Endodermal cell (in vitro differentiated cells): Measurements from ENCODE around the gene ISG20. TPM values are rescaled to one million over a fixed set of nuclear protein-coding genes. Genes with fewer than 3 reads are reported as not detected.

Experiments used
- DNase-seq: peaks from one replicate; pipeline ENCODE4 v3.0.0-alpha.2; 2017
- H3K27ac ChIP-seq: 2 replicates; pipeline ENCODE4 v1.5.1; 2013; ENCODE audit warnings: mild to moderate bottlenecking, low read depth, low read length, moderate library complexity
- H3K27me3 ChIP-seq: 2 replicates; pipeline ENCODE4 v1.6.1; 2013; ENCODE audit warnings: mild to moderate bottlenecking, low read length, moderate library complexity; ENCODE audit not compliant: insufficient read depth, control insufficient read depth, poor library complexity, severe bottlenecking
- H3K36me3 ChIP-seq: 2 replicates; pipeline ENCODE4 v1.7.0; 2013; ENCODE audit warnings: mild to moderate bottlenecking, low read length, moderate library complexity; ENCODE audit not compliant: control insufficient read depth, insufficient read depth
- H3K4me1 ChIP-seq: one replicate; pipeline ENCODE4 v1.7.0; 2013; ENCODE audit warnings: low read length; ENCODE audit not compliant: control insufficient read depth, insufficient read depth
- H3K4me3 ChIP-seq: 2 replicates; pipeline ENCODE4 v1.5.1; 2013; ENCODE audit warnings: mild to moderate bottlenecking, low read length, moderate library complexity
- H3K9ac ChIP-seq: 2 replicates; pipeline ENCODE4 v1.6.1; 2013; ENCODE audit warnings: mild to moderate bottlenecking, low read length, moderate library complexity; ENCODE audit not compliant: poor library complexity, severe bottlenecking; ENCODE audit errors: extremely low read depth
- H3K9me3 ChIP-seq: 2 replicates; pipeline ENCODE4 v1.6.1; 2013; ENCODE audit warnings: mild to moderate bottlenecking, low read length, moderate library complexity; ENCODE audit not compliant: control insufficient read depth
- H3K27ac Mint-ChIP-seq: 2 replicates; pipeline ENCODE4 v1.8.0; 2020; ENCODE audit warnings: mixed read lengths
- H3K27me3 Mint-ChIP-seq: 2 replicates; pipeline ENCODE4 v1.8.0; 2021; ENCODE audit warnings: mild to moderate bottlenecking, mixed read lengths; ENCODE audit not compliant: insufficient read depth
- H3K36me3 Mint-ChIP-seq: 2 replicates; pipeline ENCODE4 v1.8.0; 2020; ENCODE audit warnings: low read depth, mixed read lengths
- H3K4me1 Mint-ChIP-seq: 2 replicates; pipeline ENCODE4 v1.8.0; 2020; ENCODE audit warnings: mixed read lengths
- H3K4me3 Mint-ChIP-seq: 2 replicates; pipeline ENCODE4 v1.8.0; 2020; ENCODE audit warnings: mild to moderate bottlenecking, moderate library complexity, mixed read lengths
- H3K9me3 Mint-ChIP-seq: 2 replicates; pipeline ENCODE4 v1.8.0; 2020; ENCODE audit warnings: mild to moderate bottlenecking, mixed read lengths
- WGBS, 2 experiments: methylation state at CpG; one replicate each; pipeline versions ENCODE4 v1.1.5 to v1.1.7; 2013; ENCODE audit warnings: missing lambda C conversion rate in 2 of 2, mixed read lengths in 1 of 2; ENCODE audit not compliant: insufficient coverage in 1 of 2, insufficient read length in 1 of 2; 5-methylcytosine and 5-hydroxymethylcytosine counted together
- total RNA-seq, 2 donors: library from RNA; stranded (reverse); fragmentation: NEBNext Ultra II Directional in 1 of 2; extraction: Animal tissue kit (Norgen Biotek cat#: 25700) in 1 of 2; gene quantifications; 2 replicates in 1 of 2; 3 replicates in 1 of 2; pipeline ENCODE4 v1.2.1, GENCODE V29; 2021
- TF ChIP-seq, protein P1 (sequence below): fragments of 200-600 bp; sonication (generic); conservative IDR thresholded peaks from 2 replicates; pipeline ENCODE4 v1.5.0; 2021; ENCODE audit warnings: antibody characterized with exemption, mild to moderate bottlenecking

The ISG20 gene
- total RNA-seq, 2 donors from 2014 or later: 9.3 to 11.4 TPM

- peak overlapping the region; percentile 55 for H3K4me3 Mint-ChIP-seq
- H3K36me3 Mint-ChIP-seq: peaks cover 37% of the 10 kb centered on the region
- DNase-seq: peak; percentile 75
Observed at GRCh38 chr15:88606070-88606794, 32.6 kb upstream of the ISG20 start.

DNA sequence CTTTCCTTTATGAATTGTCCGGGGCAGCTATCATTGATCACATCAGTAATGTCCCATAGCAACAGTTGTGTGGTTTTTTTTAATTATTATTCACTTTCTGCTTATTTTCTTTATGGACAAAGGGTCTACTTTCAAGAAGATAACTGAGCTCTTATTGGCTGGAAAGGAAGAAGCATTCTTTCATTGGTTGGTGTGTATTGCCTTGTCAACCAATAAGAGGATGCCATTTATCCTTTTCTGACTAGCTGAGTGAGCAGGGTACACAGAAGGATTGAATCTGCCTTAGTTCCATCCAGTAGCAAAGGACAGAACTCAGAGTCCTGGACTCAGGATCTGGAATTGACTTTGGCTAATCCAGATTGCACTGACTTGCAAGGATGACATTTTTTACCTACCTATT, 30.9 kb upstream of the ISG20 start:
- no peaks in the 10 kb centered on the region for H3K9me3 ChIP-seq
- no peak overlapping the region for H3K27ac ChIP-seq
- Mint-ChIP-seq H3K4me3 (no peak overlapping the region), H3K36me3 (peaks cover 41% of the 10 kb centered on the region), H3K4me1 (peaks cover 59% of the 10 kb centered on the region), H3K27me3 (peaks cover 44% of the 10 kb centered on the region), H3K27ac (no peak overlapping the region), H3K9me3 (no peaks in the 10 kb centered on the region)
- TF ChIP-seq, protein P1, sequence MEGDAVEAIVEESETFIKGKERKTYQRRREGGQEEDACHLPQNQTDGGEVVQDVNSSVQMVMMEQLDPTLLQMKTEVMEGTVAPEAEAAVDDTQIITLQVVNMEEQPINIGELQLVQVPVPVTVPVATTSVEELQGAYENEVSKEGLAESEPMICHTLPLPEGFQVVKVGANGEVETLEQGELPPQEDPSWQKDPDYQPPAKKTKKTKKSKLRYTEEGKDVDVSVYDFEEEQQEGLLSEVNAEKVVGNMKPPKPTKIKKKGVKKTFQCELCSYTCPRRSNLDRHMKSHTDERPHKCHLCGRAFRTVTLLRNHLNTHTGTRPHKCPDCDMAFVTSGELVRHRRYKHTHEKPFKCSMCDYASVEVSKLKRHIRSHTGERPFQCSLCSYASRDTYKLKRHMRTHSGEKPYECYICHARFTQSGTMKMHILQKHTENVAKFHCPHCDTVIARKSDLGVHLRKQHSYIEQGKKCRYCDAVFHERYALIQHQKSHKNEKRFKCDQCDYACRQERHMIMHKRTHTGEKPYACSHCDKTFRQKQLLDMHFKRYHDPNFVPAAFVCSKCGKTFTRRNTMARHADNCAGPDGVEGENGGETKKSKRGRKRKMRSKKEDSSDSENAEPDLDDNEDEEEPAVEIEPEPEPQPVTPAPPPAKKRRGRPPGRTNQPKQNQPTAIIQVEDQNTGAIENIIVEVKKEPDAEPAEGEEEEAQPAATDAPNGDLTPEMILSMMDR: no peak
- 100% methylated on average over 1 of the region's 1 CpG; no CpG with 5 or more reads in 1 of the 2 experiments for WGBS, 2 experiments
- H3K4me1 ChIP-seq: peaks cover 43% of the 10 kb centered on the region
- H3K36me3 ChIP-seq: peaks cover 90% of the 10 kb centered on the region
- no peak overlapping the region for H3K9ac ChIP-seq
- no peak for DNase-seq
- H3K4me3 ChIP-seq: no peak overlapping the region
- H3K27me3 ChIP-seq: peaks cover 34% of the 10 kb centered on the region

More at GRCh38 chr15:88606070-88606794, 32.6 kb upstream of the ISG20 start:
- no peak overlapping the region for H3K9ac ChIP-seq
- Mint-ChIP-seq H3K4me1 (peaks cover 44% of the 10 kb centered on the region), H3K27ac (no peak overlapping the region), H3K27me3 (peaks cover 52% of the 10 kb centered on the region), H3K9me3 (no peaks in the 10 kb centered on the region)
- WGBS, 2 experiments: 36 to 44% methylated on average over 8 to 23 of the region's 26 CpGs
- TF ChIP-seq, protein P1: no peak
- H3K27me3 ChIP-seq: peaks cover 36% of the 10 kb centered on the region
- no peaks in the 10 kb centered on the region for H3K9me3 ChIP-seq
- H3K4me3 ChIP-seq: no peak overlapping the region
- H3K36me3 ChIP-seq: peaks cover 92% of the 10 kb centered on the region
- no peak overlapping the region for H3K27ac ChIP-seq
- peaks cover 29% of the 10 kb centered on the region for H3K4me1 ChIP-seq

DNA sequence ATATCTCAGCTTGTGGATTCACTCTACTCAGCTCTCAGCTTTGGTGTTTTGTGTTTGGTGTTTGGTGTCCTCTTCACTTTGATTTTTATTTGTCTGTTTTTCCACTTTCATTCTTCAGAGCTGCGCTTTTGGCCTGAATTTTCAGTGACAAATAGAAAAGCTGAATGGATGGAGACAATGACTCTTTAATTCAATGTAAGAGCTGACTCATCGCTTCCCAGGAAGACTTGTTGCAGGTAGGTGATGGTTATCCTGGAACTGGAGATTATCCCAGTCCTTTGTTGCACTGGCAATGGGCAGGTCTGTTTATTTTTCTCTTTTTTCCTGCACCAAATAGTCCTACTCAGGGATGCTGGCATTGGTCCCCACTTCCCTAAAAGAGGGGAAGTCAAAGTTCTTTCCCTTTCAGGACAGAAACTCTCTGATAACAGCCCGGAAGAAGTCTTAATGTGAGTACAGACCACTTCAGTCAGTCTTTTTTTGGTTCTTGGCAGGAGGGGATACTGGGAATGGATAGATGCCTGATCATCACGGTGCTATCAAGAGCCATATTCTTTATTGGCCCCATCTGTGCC, 30.1 kb upstream of the ISG20 start:
- no peak overlapping the region for H3K27ac Mint-ChIP-seq
- H3K4me3 ChIP-seq: no peak overlapping the region
- no peak overlapping the region for H3K27ac ChIP-seq
- no peak for DNase-seq
- H3K36me3 ChIP-seq: peaks cover 88% of the 10 kb centered on the region
- no peaks in the 10 kb centered on the region for H3K9me3 Mint-ChIP-seq
- peaks cover 38% of the 10 kb centered on the region for H3K36me3 Mint-ChIP-seq
- TF ChIP-seq, protein P1: no peak
- H3K4me1 ChIP-seq: peaks cover 43% of the 10 kb centered on the region
- peaks cover 38% of the 10 kb centered on the region for H3K27me3 Mint-ChIP-seq
- H3K4me1 Mint-ChIP-seq: peaks cover 62% of the 10 kb centered on the region
- 83 to 91% methylated on average over 4 of the region's 4 CpGs for WGBS, 2 experiments
- H3K9ac ChIP-seq: no peak overlapping the region
- peaks cover 26% of the 10 kb centered on the region for H3K27me3 ChIP-seq
- H3K4me3 Mint-ChIP-seq: no peak overlapping the region
- no peaks in the 10 kb centered on the region for H3K9me3 ChIP-seq
